ENCODE results near the gene RGS6.

GRCh38 chr14:72448212-72448611 is 516.0 kb downstream of the RGS6 start:
- TF ChIP-seq CTCF (IDR thresholded peaks at IDR 0.05; ENCODE audit: low read depth, low read length, missing input control) (no peak), SP1 (IDR thresholded peaks at IDR 0.05) (no peak), RAD21 (IDR thresholded peaks at IDR 0.05) (no peak), JUND (IDR thresholded peaks at IDR 0.05) (no peak), REST (IDR thresholded peaks at IDR 0.05) (no peak)
- TF ChIP-seq, protein P1, sequence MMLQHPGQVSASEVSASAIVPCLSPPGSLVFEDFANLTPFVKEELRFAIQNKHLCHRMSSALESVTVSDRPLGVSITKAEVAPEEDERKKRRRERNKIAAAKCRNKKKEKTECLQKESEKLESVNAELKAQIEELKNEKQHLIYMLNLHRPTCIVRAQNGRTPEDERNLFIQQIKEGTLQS (IDR thresholded peaks at IDR 0.05) = no peak
- TF ChIP-seq, protein P2, sequence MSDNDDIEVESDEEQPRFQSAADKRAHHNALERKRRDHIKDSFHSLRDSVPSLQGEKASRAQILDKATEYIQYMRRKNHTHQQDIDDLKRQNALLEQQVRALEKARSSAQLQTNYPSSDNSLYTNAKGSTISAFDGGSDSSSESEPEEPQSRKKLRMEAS (IDR thresholded peaks at IDR 0.05) = no peak
